RPMI7951 (cell line): ENCODE measurements around the gene PNPLA8. TPM values are rescaled to one million over a fixed set of nuclear protein-coding genes. Genes with fewer than 3 reads are reported as not detected.
A peak's percentile ranks its signal among the peaks of the same experiment; 100 is the strongest.
"Not testable (repeated sequence)": the region's sequence is repeated elsewhere in the genome, so short reads cannot be mapped to it uniquely, and the experiment has no call there.

ENCODE experiments used
- DNase-seq: peaks from one replicate; pipeline ENCODE4 v3.0.0-alpha.2; 2012; ENCODE audit warnings: low read depth
- total RNA-seq: library from RNA; depleted of rRNA; stranded (reverse); fragments of >200 nt; shearing (Covaris generic); gene quantifications from 2 replicates; pipeline ENCODE4 v1.2.3, GENCODE V29; 2014; rRNA removed

Gene PNPLA8
- 38.7 and 40.6 TPM in 2 replicates for total RNA-seq

- DNase-seq, result peak; percentile 99
These were observed at the start of gene PNPLA8 for GRCh38 chr7:108525985-108526767. Gene PNPLA8, minus strand, starts transcription at chr7:108526135. Its CDS starts 10,644 bp downstream, at chr7:108515491.

- DNase-seq, result no peak
These were observed 49.2 kb upstream of the PNPLA8 start for GRCh38 chr7:108575156-108575555.

- DNase-seq, result no peak
These were observed 46.5 kb upstream of the PNPLA8 start for GRCh38 chr7:108572480-108572879.

- DNase-seq, result peak; percentile 53
These were observed 44.3 kb upstream of the PNPLA8 start for GRCh38 chr7:108570146-108570755.

GRCh38 chr7:108569381-108570145 lies 43.6 kb upstream of the PNPLA8 start, which contains the start of the genes DNAJB9 and THAP5:
Gene DNAJB9, plus strand, starts transcription at chr7:108569874. Its CDS starts 1,853 bp downstream, at chr7:108571727.
Gene THAP5, minus strand, starts transcription at chr7:108569706. Its CDS starts 137 bp downstream, at chr7:108569569.
- DNase-seq, result peak; percentile 99

- no peak for DNase-seq
These were observed 43.0 kb upstream of the PNPLA8 start for GRCh38 chr7:108568801-108569380.

GRCh38 chr7:108565987-108566386 lies 40.1 kb upstream of the PNPLA8 start:
- DNase-seq, result no peak

GRCh38 chr7:108561047-108561619 lies 35.2 kb upstream of the PNPLA8 start:
- DNase-seq, result peak; percentile 6

- no peak for DNase-seq
These were observed 33.3 kb upstream of the PNPLA8 start for GRCh38 chr7:108559253-108559652.

GRCh38 chr7:108557617-108558016 lies 31.7 kb upstream of the PNPLA8 start:
- no peak for DNase-seq

- no peak for DNase-seq
These were observed 31.3 kb upstream of the PNPLA8 start for GRCh38 chr7:108557191-108557590.

GRCh38 chr7:108556665-108557064 lies 30.7 kb upstream of the PNPLA8 start:
- DNase-seq, result not testable (repeated sequence)

GRCh38 chr7:108548141-108548896 lies 22.4 kb upstream of the PNPLA8 start:
- DNase-seq, result not testable (repeated sequence)

- no peak for DNase-seq
These were observed 15.5 kb upstream of the PNPLA8 start for GRCh38 chr7:108541478-108541877.

- DNase-seq, result not testable (repeated sequence)
These were observed 12.8 kb upstream of the PNPLA8 start for GRCh38 chr7:108538685-108539084.

GRCh38 chr7:108538236-108538635 lies 12.3 kb upstream of the PNPLA8 start:
- not testable (repeated sequence) for DNase-seq

- no peak for DNase-seq
These were observed 11.3 kb upstream of the PNPLA8 start for GRCh38 chr7:108537229-108537628.

- no peak for DNase-seq
These were observed 9.8 kb upstream of the PNPLA8 start for GRCh38 chr7:108535744-108536143.

- DNase-seq, result no peak
These were observed 9.3 kb upstream of the PNPLA8 start for GRCh38 chr7:108535257-108535656.

- DNase-seq, result no peak
These were observed 7.8 kb upstream of the PNPLA8 start for GRCh38 chr7:108533712-108534111.

- no peak for DNase-seq
These were observed 3.4 kb upstream of the PNPLA8 start for GRCh38 chr7:108529341-108529740.
